HG03108 (cell line): Measurements from ENCODE around the gene JHY.

Experiments
- ATAC-seq: cut with Tn5 transposase; IDR thresholded peaks from one replicate; pipeline ENCODE4 v1.9.1; 2021; ENCODE audit warnings: moderate library complexity; ENCODE audit not compliant: unreplicated experiment

The JHY gene

DNA sequence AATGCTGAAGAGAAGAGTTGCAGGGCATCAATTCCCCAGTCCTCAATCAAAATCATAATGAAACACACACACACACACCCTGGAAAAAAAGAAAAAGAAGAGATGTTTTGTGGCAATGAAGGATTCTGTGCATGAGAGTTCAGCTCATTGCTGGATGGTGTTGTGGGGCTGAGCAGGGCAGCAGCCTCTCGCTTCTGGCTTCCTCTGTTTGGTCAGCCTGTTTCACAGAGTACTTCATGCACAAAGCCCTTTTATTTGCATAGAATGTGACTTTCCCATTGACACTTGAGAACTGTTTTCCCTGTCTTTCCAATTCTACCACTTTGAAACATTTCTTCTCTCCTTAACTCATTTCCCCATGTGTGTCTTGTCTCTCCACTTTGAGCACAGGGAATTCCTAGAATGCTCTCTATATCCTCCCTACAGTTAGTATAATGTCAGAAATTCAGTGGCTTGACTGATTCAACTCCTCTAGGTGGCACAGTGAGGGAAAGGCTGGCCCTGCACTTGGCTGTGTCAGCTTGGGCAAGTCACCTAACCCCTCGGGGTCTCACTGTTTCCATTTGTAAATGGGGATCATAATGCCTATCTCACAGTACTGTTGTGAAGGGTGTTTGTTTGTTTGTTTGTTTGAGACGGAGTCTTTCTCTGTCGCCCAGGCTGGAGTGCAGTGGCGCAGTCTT is 124.4 kb downstream of the JHY start:
- ATAC-seq: no peak
